ENCODE data around the gene COQ8A. TPM values are rescaled to one million over a fixed set of nuclear protein-coding genes. Genes with fewer than 3 reads are reported as not detected.

COQ8A gene
- total RNA-seq: 10 to 100 TPM; 69.2 to 70.7 TPM
- polyA plus RNA-seq: 10 to 100 TPM; 43.5 to 49.4 TPM

- CTCF ChIA-PET (ENCODE audit: partially characterized antibody): interaction anchor here (0.7 to 1.6 kb wide), 5 partner anchors 26 to 304 kb away, joined by 3 to 6 read pairs (median 4); partner anchors contain the start of gene ITPKB
- peak within 1 kb of the TSS; percentile 89 to 95 (median 92) for H3K4me3 Mint-ChIP-seq
- peaks cover 4 to 8% of the 10 kb centered on the region in 2 donors for H3K36me3 Mint-ChIP-seq
- peaks cover 0 to 5% (median 3%) of the 10 kb centered on the region in 8 donors for H3K9me3 Mint-ChIP-seq
- Histone ChIP-seq H3K27me3 (ENCODE audit: insufficient read depth, low read length) (no peaks in the 10 kb centered on the region), H3K4me3 (ENCODE audit: low read length in 2 of 2) (peak within 1 kb of the TSS; percentile 75 to 84), H3K36me3 (ENCODE audit: insufficient read depth, low read length) (no peaks in the 10 kb centered on the region), H3K4me1 (ENCODE audit: insufficient read depth, low read length) (peaks cover 40% of the 10 kb centered on the region), H3K9me3 (ENCODE audit: control insufficient read depth in 1 of 2, low read length in 2 of 2) (peaks cover 0 to 2% of the 10 kb centered on the region in 2 donors), H3K27ac (ENCODE audit: low read depth, low read length) (peak within 1 kb of the TSS; percentile 87)
- POLR2A ChIA-PET (ENCODE audit: partially characterized antibody): interaction anchor here (0.8 to 3.7 kb wide), 18 partner anchors 10 to 1142 kb away, joined by 3 to 64 read pairs (median 4); partner anchors contain the start of genes H3-3A, ITPKB, LIN9 and PARP1
- peak within 1 kb of the TSS; percentile 96 to 98 (median 97) for H3K27ac Mint-ChIP-seq
- H3K4me1 Mint-ChIP-seq: peaks cover 31 to 67% (median 50%) of the 10 kb centered on the region in 4 donors
- peak; percentile 98 to 100 (median 99) for DNase-seq
- peaks cover 0 to 2% of the 10 kb centered on the region in 2 donors for H3K27me3 Mint-ChIP-seq
- intact Hi-C loops (cut with micrococcal nuclease): loop anchor here (5.0 kb wide), 1 partner anchor 1227 kb away; the partner anchor contains the start of gene IBA57
Observed at GRCh38 chr1:226940029-226940805, at the start of gene COQ8A. COQ8A (plus strand) TSS chr1:226940294; CDS start chr1:226961386, 21,092 bp downstream.

- intact Hi-C loops (cut with micrococcal nuclease): no loop called here
- Histone ChIP-seq H3K27ac (ENCODE audit: low read depth, low read length) (no peak overlapping the region), H3K9me3 (ENCODE audit: control insufficient read depth in 1 of 2, low read length in 2 of 2) (no peaks in the 10 kb centered on the region), H3K27me3 (ENCODE audit: insufficient read depth, low read length) (no peaks in the 10 kb centered on the region), H3K36me3 (ENCODE audit: insufficient read depth, low read length) (no peaks in the 10 kb centered on the region), H3K4me3 (ENCODE audit: low read length in 2 of 2) (no peak overlapping the region), H3K4me1 (ENCODE audit: insufficient read depth, low read length) (no peaks in the 10 kb centered on the region)
- H3K9me3 Mint-ChIP-seq: peaks cover 0 to 2% (median 0%) of the 10 kb centered on the region in 8 donors
- no peaks in the 10 kb centered on the region for H3K27me3 Mint-ChIP-seq
- no peak overlapping the region for H3K27ac Mint-ChIP-seq
- no peak overlapping the region for H3K4me3 Mint-ChIP-seq
- H3K36me3 Mint-ChIP-seq: no peaks in the 10 kb centered on the region
- ChIA-PET CTCF (ENCODE audit: partially characterized antibody) (no interaction called here), POLR2A (ENCODE audit: partially characterized antibody) (no interaction called here)
- no peak for DNase-seq
- peaks cover 3 to 8% (median 6%) of the 10 kb centered on the region in 4 donors for H3K4me1 Mint-ChIP-seq
Observed at GRCh38 chr1:226890331-226891108, 49.6 kb upstream of the COQ8A start.

GRCh38 chr1:226891346-226891745 is 48.7 kb upstream of the COQ8A start:
- H3K4me3 ChIP-seq (ENCODE audit: low read length in 2 of 2): no peak overlapping the region
- no peaks in the 10 kb centered on the region for H3K9me3 ChIP-seq (ENCODE audit: control insufficient read depth in 1 of 2, low read length in 2 of 2)
- Mint-ChIP-seq H3K27ac (no peak overlapping the region), H3K27me3 (no peaks in the 10 kb centered on the region), H3K9me3 (peaks cover 0 to 2% (median 0%) of the 10 kb centered on the region in 8 donors), H3K4me1 (peaks cover 0 to 2% (median under 1%) of the 10 kb centered on the region in 4 donors), H3K4me3 (no peak overlapping the region), H3K36me3 (no peaks in the 10 kb centered on the region)
- no peaks in the 10 kb centered on the region for H3K4me1 ChIP-seq (ENCODE audit: insufficient read depth, low read length)
- no peaks in the 10 kb centered on the region for H3K36me3 ChIP-seq (ENCODE audit: insufficient read depth, low read length)
- H3K27me3 ChIP-seq (ENCODE audit: insufficient read depth, low read length): no peaks in the 10 kb centered on the region
- CTCF ChIA-PET (ENCODE audit: partially characterized antibody): no interaction called here
- intact Hi-C loops (cut with micrococcal nuclease): no loop called here
- H3K27ac ChIP-seq (ENCODE audit: low read depth, low read length): no peak overlapping the region
- POLR2A ChIA-PET (ENCODE audit: partially characterized antibody): no interaction called here
- DNase-seq: no peak

GRCh38 chr1:226891846-226892523 is 48.1 kb upstream of the COQ8A start:
- H3K4me3 Mint-ChIP-seq: no peak overlapping the region
- peak overlapping the region in 1 of 7 donors; percentile 36 for H3K27ac Mint-ChIP-seq
- intact Hi-C loops (cut with micrococcal nuclease): no loop called here
- no peaks in the 10 kb centered on the region for H3K36me3 Mint-ChIP-seq
- DNase-seq: no peak
- H3K36me3 ChIP-seq (ENCODE audit: insufficient read depth, low read length): no peaks in the 10 kb centered on the region
- no peaks in the 10 kb centered on the region for H3K27me3 ChIP-seq (ENCODE audit: insufficient read depth, low read length)
- H3K27me3 Mint-ChIP-seq: no peaks in the 10 kb centered on the region
- no peaks in the 10 kb centered on the region for H3K9me3 ChIP-seq (ENCODE audit: control insufficient read depth in 1 of 2, low read length in 2 of 2)
- H3K4me3 ChIP-seq (ENCODE audit: low read length in 2 of 2): no peak overlapping the region
- POLR2A ChIA-PET (ENCODE audit: partially characterized antibody): no interaction called here
- no peaks in the 10 kb centered on the region for H3K9me3 Mint-ChIP-seq
- no peak overlapping the region for H3K27ac ChIP-seq (ENCODE audit: low read depth, low read length)
- H3K4me1 ChIP-seq (ENCODE audit: insufficient read depth, low read length): no peaks in the 10 kb centered on the region
- CTCF ChIA-PET (ENCODE audit: partially characterized antibody): no interaction called here
- no peaks in the 10 kb centered on the region for H3K4me1 Mint-ChIP-seq

- H3K27ac Mint-ChIP-seq: no peak overlapping the region
- no peaks in the 10 kb centered on the region for H3K9me3 Mint-ChIP-seq
- H3K27me3 Mint-ChIP-seq: no peaks in the 10 kb centered on the region
- Histone ChIP-seq H3K4me3 (ENCODE audit: low read length in 2 of 2) (no peak overlapping the region), H3K9me3 (ENCODE audit: control insufficient read depth in 1 of 2, low read length in 2 of 2) (no peaks in the 10 kb centered on the region), H3K27ac (ENCODE audit: low read depth, low read length) (no peak overlapping the region), H3K36me3 (ENCODE audit: insufficient read depth, low read length) (no peaks in the 10 kb centered on the region), H3K27me3 (ENCODE audit: insufficient read depth, low read length) (no peaks in the 10 kb centered on the region), H3K4me1 (ENCODE audit: insufficient read depth, low read length) (no peaks in the 10 kb centered on the region)
- no peak for DNase-seq
- no peak overlapping the region for H3K4me3 Mint-ChIP-seq
- H3K4me1 Mint-ChIP-seq: no peaks in the 10 kb centered on the region
- ChIA-PET POLR2A (ENCODE audit: partially characterized antibody) (no interaction called here), CTCF (ENCODE audit: partially characterized antibody) (no interaction called here)
- intact Hi-C loops (cut with micrococcal nuclease): no loop called here
- H3K36me3 Mint-ChIP-seq: no peaks in the 10 kb centered on the region
Observed at GRCh38 chr1:226892524-226892875, 47.6 kb upstream of the COQ8A start.

GRCh38 chr1:226893936-226894335 is 46.2 kb upstream of the COQ8A start:
- H3K4me1 ChIP-seq (ENCODE audit: insufficient read depth, low read length): no peaks in the 10 kb centered on the region
- CTCF ChIA-PET (ENCODE audit: partially characterized antibody): no interaction called here
- no peaks in the 10 kb centered on the region for H3K27me3 ChIP-seq (ENCODE audit: insufficient read depth, low read length)
- Mint-ChIP-seq H3K4me1 (no peaks in the 10 kb centered on the region), H3K27me3 (no peaks in the 10 kb centered on the region), H3K27ac (no peak overlapping the region), H3K36me3 (no peaks in the 10 kb centered on the region), H3K4me3 (no peak overlapping the region), H3K9me3 (no peaks in the 10 kb centered on the region)
- H3K36me3 ChIP-seq (ENCODE audit: insufficient read depth, low read length): no peaks in the 10 kb centered on the region
- POLR2A ChIA-PET (ENCODE audit: partially characterized antibody): no interaction called here
- intact Hi-C loops (cut with micrococcal nuclease): no loop called here
- H3K4me3 ChIP-seq (ENCODE audit: low read length in 2 of 2): no peak overlapping the region
- H3K27ac ChIP-seq (ENCODE audit: low read depth, low read length): no peak overlapping the region
- DNase-seq: no peak
- H3K9me3 ChIP-seq (ENCODE audit: control insufficient read depth in 1 of 2, low read length in 2 of 2): no peaks in the 10 kb centered on the region

- Histone ChIP-seq H3K27ac (ENCODE audit: low read depth, low read length) (no peak overlapping the region), H3K9me3 (ENCODE audit: control insufficient read depth in 1 of 2, low read length in 2 of 2) (no peaks in the 10 kb centered on the region), H3K36me3 (ENCODE audit: insufficient read depth, low read length) (no peaks in the 10 kb centered on the region), H3K4me1 (ENCODE audit: insufficient read depth, low read length) (no peaks in the 10 kb centered on the region), H3K27me3 (ENCODE audit: insufficient read depth, low read length) (no peaks in the 10 kb centered on the region), H3K4me3 (ENCODE audit: low read length in 2 of 2) (no peak overlapping the region)
- intact Hi-C loops (cut with micrococcal nuclease): no loop called here
- Mint-ChIP-seq H3K27ac (no peak overlapping the region), H3K27me3 (no peaks in the 10 kb centered on the region), H3K4me1 (no peaks in the 10 kb centered on the region), H3K4me3 (no peak overlapping the region), H3K9me3 (no peaks in the 10 kb centered on the region), H3K36me3 (no peaks in the 10 kb centered on the region)
- DNase-seq: no peak
- ChIA-PET CTCF (ENCODE audit: partially characterized antibody) (interaction anchor here (0.5 kb wide), 1 partner anchor 1635 kb away, joined by 3 read pairs; no protein-coding TSS in a partner anchor), POLR2A (ENCODE audit: partially characterized antibody) (no interaction called here)
Observed at GRCh38 chr1:226894826-226895225, 45.3 kb upstream of the COQ8A start.

All from CD4-positive, alpha-beta memory T cell (primary cell).